ENCODE measurements around the gene NAALADL2.
"Not testable (repeated sequence)": the region's sequence is repeated elsewhere in the genome, so short reads cannot be mapped to it uniquely, and the experiment has no call there.

The NAALADL2 gene

GRCh38 chr3:175121225-175121624 is 262.1 kb downstream of the NAALADL2 start:
- in situ Hi-C loops (cut with MboI; ENCODE audit: low sequenced_read_pairs) = no loop called here

GRCh38 chr3:175127075-175127662 is 268.0 kb downstream of the NAALADL2 start:
- in situ Hi-C loops (cut with MboI; ENCODE audit: low sequenced_read_pairs) = no loop called here

- in situ Hi-C loops (cut with MboI; ENCODE audit: low sequenced_read_pairs) = no loop called here
Measured at GRCh38 chr3:175129126-175129525, 270.0 kb downstream of the NAALADL2 start.

- in situ Hi-C loops (cut with MboI; ENCODE audit: low sequenced_read_pairs) = no loop called here
Measured at GRCh38 chr3:175129571-175129970, 270.4 kb downstream of the NAALADL2 start.

GRCh38 chr3:175131866-175132265 is 272.7 kb downstream of the NAALADL2 start:
- in situ Hi-C loops (cut with MboI; ENCODE audit: low sequenced_read_pairs) = not testable (repeated sequence)

- in situ Hi-C loops (cut with MboI; ENCODE audit: low sequenced_read_pairs) = not testable (repeated sequence)
Measured at GRCh38 chr3:175132706-175133105, 273.6 kb downstream of the NAALADL2 start.

GRCh38 chr3:175144368-175144767 is 285.2 kb downstream of the NAALADL2 start:
- in situ Hi-C loops (cut with MboI; ENCODE audit: low sequenced_read_pairs) = no loop called here

- in situ Hi-C loops (cut with MboI; ENCODE audit: low sequenced_read_pairs) = no loop called here
Measured at GRCh38 chr3:175146258-175146657, 287.1 kb downstream of the NAALADL2 start.

GRCh38 chr3:175149675-175150074 is 290.5 kb downstream of the NAALADL2 start:
- in situ Hi-C loops (cut with MboI; ENCODE audit: low sequenced_read_pairs) = no loop called here

- in situ Hi-C loops (cut with MboI; ENCODE audit: low sequenced_read_pairs) = no loop called here
Measured at GRCh38 chr3:175150812-175151401, 291.8 kb downstream of the NAALADL2 start.

GRCh38 chr3:175153595-175153994 is 294.5 kb downstream of the NAALADL2 start:
- in situ Hi-C loops (cut with MboI; ENCODE audit: low sequenced_read_pairs) = no loop called here

GRCh38 chr3:175155172-175155571 is 296.0 kb downstream of the NAALADL2 start:
- in situ Hi-C loops (cut with MboI; ENCODE audit: low sequenced_read_pairs) = no loop called here

GRCh38 chr3:175159202-175159601 is 300.1 kb downstream of the NAALADL2 start:
- in situ Hi-C loops (cut with MboI; ENCODE audit: low sequenced_read_pairs) = no loop called here

- in situ Hi-C loops (cut with MboI; ENCODE audit: low sequenced_read_pairs) = no loop called here
Measured at GRCh38 chr3:175161291-175161690, 302.2 kb downstream of the NAALADL2 start.

- in situ Hi-C loops (cut with MboI; ENCODE audit: low sequenced_read_pairs) = no loop called here
Measured at GRCh38 chr3:175163686-175164085, 304.6 kb downstream of the NAALADL2 start.

GRCh38 chr3:175173117-175173516 is 314.0 kb downstream of the NAALADL2 start:
- in situ Hi-C loops (cut with MboI; ENCODE audit: low sequenced_read_pairs) = not testable (repeated sequence)

- in situ Hi-C loops (cut with MboI; ENCODE audit: low sequenced_read_pairs) = no loop called here
Measured at GRCh38 chr3:175176556-175176955, 317.4 kb downstream of the NAALADL2 start.

- in situ Hi-C loops (cut with MboI; ENCODE audit: low sequenced_read_pairs) = no loop called here
Measured at GRCh38 chr3:175179055-175179454, 319.9 kb downstream of the NAALADL2 start.

- in situ Hi-C loops (cut with MboI; ENCODE audit: low sequenced_read_pairs) = no loop called here
Measured at GRCh38 chr3:175184392-175184791, 325.3 kb downstream of the NAALADL2 start.

GRCh38 chr3:175185903-175186302 is 326.8 kb downstream of the NAALADL2 start:
- in situ Hi-C loops (cut with MboI; ENCODE audit: low sequenced_read_pairs) = no loop called here

- in situ Hi-C loops (cut with MboI; ENCODE audit: low sequenced_read_pairs) = no loop called here
Measured at GRCh38 chr3:175186511-175186910, 327.4 kb downstream of the NAALADL2 start.

- in situ Hi-C loops (cut with MboI; ENCODE audit: low sequenced_read_pairs) = no loop called here
Measured at GRCh38 chr3:175187586-175187985, 328.5 kb downstream of the NAALADL2 start.

- in situ Hi-C loops (cut with MboI; ENCODE audit: low sequenced_read_pairs) = no loop called here
Measured at GRCh38 chr3:175192536-175192935, 333.4 kb downstream of the NAALADL2 start.

All from HL-60/S4 treated with phorbol 12-myristate 13-acetate at 8.2 ng/mL for 4 days and 3 days (cell line).